HG02588 (cell line): ENCODE measurements around the gene SEMA6B.

Source experiments
- ATAC-seq: cut with Tn5 transposase; IDR thresholded peaks from one replicate; pipeline ENCODE4 v1.9.1; 2021; ENCODE audit warnings: mild to moderate bottlenecking, moderate library complexity; ENCODE audit not compliant: unreplicated experiment

Gene SEMA6B

GRCh38 chr19:4510435-4511255 lies 48.8 kb downstream of the SEMA6B start:
- no peak for ATAC-seq

GRCh38 chr19:4508698-4509097 lies 50.8 kb downstream of the SEMA6B start:
- ATAC-seq, result no peak

GRCh38 chr19:4507804-4508203 lies 51.7 kb downstream of the SEMA6B start:
- no peak for ATAC-seq

GRCh38 chr19:4507150-4507452 lies 52.4 kb downstream of the SEMA6B start:
- ATAC-seq, result no peak

GRCh38 chr19:4506449-4507149 lies 52.9 kb downstream of the SEMA6B start:
- no peak for ATAC-seq

GRCh38 chr19:4505570-4506448 lies 53.7 kb downstream of the SEMA6B start:
- no peak for ATAC-seq

GRCh38 chr19:4504891-4505569 lies 54.5 kb downstream of the SEMA6B start:
- no peak for ATAC-seq

GRCh38 chr19:4504297-4504701 lies 55.2 kb downstream of the SEMA6B start:
- ATAC-seq, result no peak

- ATAC-seq, result no peak
Measured at GRCh38 chr19:4503825-4504170, 55.7 kb downstream of the SEMA6B start.

- ATAC-seq, result no peak
Measured at GRCh38 chr19:4503132-4503824, 56.2 kb downstream of the SEMA6B start.

- no peak for ATAC-seq
Measured at GRCh38 chr19:4502282-4503131, 57.0 kb downstream of the SEMA6B start.

GRCh38 chr19:4501691-4502090 lies 57.8 kb downstream of the SEMA6B start:
- no peak for ATAC-seq

GRCh38 chr19:4500841-4501591 lies 58.5 kb downstream of the SEMA6B start:
- ATAC-seq, result no peak

GRCh38 chr19:4499855-4500254 lies 59.6 kb downstream of the SEMA6B start:
- ATAC-seq, result no peak

- no peak for ATAC-seq
Measured at GRCh38 chr19:4499318-4499717, 60.2 kb downstream of the SEMA6B start.

- ATAC-seq, result no peak
Measured at GRCh38 chr19:4498694-4499093, 60.8 kb downstream of the SEMA6B start.

- ATAC-seq, result no peak
Measured at GRCh38 chr19:4497770-4498389, 61.6 kb downstream of the SEMA6B start.

GRCh38 chr19:4496304-4496703 lies 63.2 kb downstream of the SEMA6B start:
- ATAC-seq, result no peak
